Measurements from ENCODE around the gene TNP2.

The TNP2 gene

GRCh38 chr16:11308493-11309283, 39.6 kb upstream of the TNP2 start:
- no peaks in the 10 kb centered on the region for H3K9me3 ChIP-seq (ENCODE audit: severe bottlenecking)
- DNase-seq, result no peak
- TF ChIP-seq CTCF (IDR thresholded peaks at IDR 0.05; ENCODE audit: low read depth, low read length), result no peak
- H3K27ac ChIP-seq, result no peak overlapping the region
- no peak overlapping the region for H3K4me3 ChIP-seq (ENCODE audit: low read depth, low read length)
- no peaks in the 10 kb centered on the region for H3K36me3 ChIP-seq
- H3K27me3 ChIP-seq (ENCODE audit: insufficient read depth, low read depth, severe bottlenecking), result no peaks in the 10 kb centered on the region

- no peaks in the 10 kb centered on the region for H3K27me3 ChIP-seq (ENCODE audit: insufficient read depth, low read depth, severe bottlenecking)
Observed at GRCh38 chr16:11307639-11308492, 38.7 kb upstream of the TNP2 start.

GRCh38 chr16:11306997-11307638, 38.0 kb upstream of the TNP2 start:
- Histone ChIP-seq H3K27me3 (ENCODE audit: insufficient read depth, low read depth, severe bottlenecking) (no peaks in the 10 kb centered on the region), H3K27ac (no peak overlapping the region), H3K36me3 (no peaks in the 10 kb centered on the region), H3K4me3 (ENCODE audit: low read depth, low read length) (no peak overlapping the region), H3K9me3 (ENCODE audit: severe bottlenecking) (no peaks in the 10 kb centered on the region)
- no peak for TF ChIP-seq CTCF (IDR thresholded peaks at IDR 0.05; ENCODE audit: low read depth, low read length)
- no peak for DNase-seq

More at GRCh38 chr16:11307639-11308492, 38.7 kb upstream of the TNP2 start:
- no peak overlapping the region for H3K4me3 ChIP-seq (ENCODE audit: low read depth, low read length)
- TF ChIP-seq CTCF (IDR thresholded peaks at IDR 0.05; ENCODE audit: low read depth, low read length), result no peak
- no peak overlapping the region for H3K27ac ChIP-seq
- H3K36me3 ChIP-seq, result no peaks in the 10 kb centered on the region
- H3K9me3 ChIP-seq (ENCODE audit: severe bottlenecking), result no peaks in the 10 kb centered on the region
- no peak for DNase-seq

GRCh38 chr16:11306381-11306780, 37.3 kb upstream of the TNP2 start:
- H3K4me3 ChIP-seq (ENCODE audit: low read depth, low read length), result no peak overlapping the region
- no peak overlapping the region for H3K27ac ChIP-seq
- no peaks in the 10 kb centered on the region for H3K9me3 ChIP-seq (ENCODE audit: severe bottlenecking)
- no peaks in the 10 kb centered on the region for H3K36me3 ChIP-seq
- TF ChIP-seq CTCF (IDR thresholded peaks at IDR 0.05; ENCODE audit: low read depth, low read length), result no peak
- no peaks in the 10 kb centered on the region for H3K27me3 ChIP-seq (ENCODE audit: insufficient read depth, low read depth, severe bottlenecking)
- DNase-seq, result no peak

- no peaks in the 10 kb centered on the region for H3K36me3 ChIP-seq
- TF ChIP-seq CTCF (IDR thresholded peaks at IDR 0.05; ENCODE audit: low read depth, low read length), result no peak
- H3K27ac ChIP-seq, result no peak overlapping the region
- no peaks in the 10 kb centered on the region for H3K9me3 ChIP-seq (ENCODE audit: severe bottlenecking)
- H3K27me3 ChIP-seq (ENCODE audit: insufficient read depth, low read depth, severe bottlenecking), result no peaks in the 10 kb centered on the region
- no peak overlapping the region for H3K4me3 ChIP-seq (ENCODE audit: low read depth, low read length)
- no peak for DNase-seq
Observed at GRCh38 chr16:11303405-11304138, 34.4 kb upstream of the TNP2 start.

Data from WERI-Rb-1 (cell line).